ENCODE data around the gene RACGAP1. TPM values are rescaled to one million over a fixed set of nuclear protein-coding genes. Genes with fewer than 3 reads are reported as not detected.

The RACGAP1 gene
- polyA plus RNA-seq, 3 donors: 3.1 to 5.4 (median 3.6) TPM

- Mint-ChIP-seq H3K4me3 (peak overlapping the region; percentile 2 to 21), H3K4me1 (peaks cover 12% of the 10 kb centered on the region), H3K27ac (peak overlapping the region in 1 of 7 donors; percentile 8), H3K27me3 (ENCODE audit: low read depth in 3 of 3) (peaks cover 51 to 60% (median 52%) of the 10 kb centered on the region in 3 donors), H3K9me3 (peaks cover 0 to 5% (median 2%) of the 10 kb centered on the region in 7 donors), H3K36me3 (no peaks in the 10 kb centered on the region)
- WGBS (ENCODE audit: insufficient coverage): 25% methylated on average over 9 of the region's 16 CpGs
- peaks cover 9 to 76% of the 10 kb centered on the region in 2 donors for H3K27me3 ChIP-seq (ENCODE audit: control insufficient read depth in 2 of 2, insufficient read depth in 2 of 2, low read length in 2 of 2)
- no peaks in the 10 kb centered on the region for H3K36me3 ChIP-seq (replicated peaks in 1 of 2; ENCODE audit: control insufficient read depth in 1 of 2, insufficient read depth in 2 of 2, low read length in 2 of 2)
- no peaks in the 10 kb centered on the region for H3K9me3 ChIP-seq (replicated peaks in 1 of 2; ENCODE audit: control insufficient read depth in 1 of 2, insufficient read depth in 1 of 2, low read length in 2 of 2)
- H3K4me3 ChIP-seq (replicated peaks in 1 of 3; ENCODE audit: low read depth in 2 of 3, low read length in 3 of 3): no peak overlapping the region
- no peaks in the 10 kb centered on the region for H3K79me2 ChIP-seq (ENCODE audit: insufficient read depth, low read length)
- H3K4me1 ChIP-seq (ENCODE audit: control insufficient read depth in 1 of 2, insufficient read depth in 2 of 2, low read length in 2 of 2): peaks cover 19 to 26% of the 10 kb centered on the region in 2 donors
- H2AFZ ChIP-seq (ENCODE audit: insufficient read depth, low read depth, low read length, poor library complexity, severe bottlenecking): no peak overlapping the region
- no peak overlapping the region for H3K9ac ChIP-seq (ENCODE audit: insufficient read depth, low read length, poor library complexity, severe bottlenecking)
- TF ChIP-seq CTCF (IDR thresholded peaks at IDR 0.05): no peak
- H3K27ac ChIP-seq (ENCODE audit: low read depth in 1 of 2, low read length in 2 of 2): no peak overlapping the region
- intact Hi-C loops (cut with micrococcal nuclease): loop anchor here (1.0 to 10.0 kb wide), 5 partner anchors 90 to 210 kb away; partner anchors contain the start of gene ASIC1 (in 2 of the 2)
- H3K4me2 ChIP-seq (replicated peaks; ENCODE audit: extremely low read depth, low read length, poor library complexity, severe bottlenecking): no peak overlapping the region
- no peaks in the 10 kb centered on the region for H4K20me1 ChIP-seq (ENCODE audit: insufficient read depth, low read length)
- DNase-seq: no peak
These were observed 58.7 kb downstream of the RACGAP1 start for GRCh38 chr12:49966511-49967041.

GRCh38 chr12:49965836-49966235 is 59.5 kb downstream of the RACGAP1 start:
- Mint-ChIP-seq H3K4me3 (peak overlapping the region in 1 of 2 donors; percentile 30), H3K9me3 (peaks cover 0 to 7% (median 2%) of the 10 kb centered on the region in 7 donors), H3K27me3 (ENCODE audit: low read depth in 3 of 3) (peaks cover 54 to 66% (median 57%) of the 10 kb centered on the region in 3 donors), H3K36me3 (no peaks in the 10 kb centered on the region), H3K27ac (no peak overlapping the region), H3K4me1 (peaks cover 12% of the 10 kb centered on the region)
- no peak overlapping the region for H3K9ac ChIP-seq (ENCODE audit: insufficient read depth, low read length, poor library complexity, severe bottlenecking)
- H3K4me2 ChIP-seq (replicated peaks; ENCODE audit: extremely low read depth, low read length, poor library complexity, severe bottlenecking): no peak overlapping the region
- H3K36me3 ChIP-seq (replicated peaks in 1 of 2; ENCODE audit: control insufficient read depth in 1 of 2, insufficient read depth in 2 of 2, low read length in 2 of 2): no peaks in the 10 kb centered on the region
- no peaks in the 10 kb centered on the region for H3K79me2 ChIP-seq (ENCODE audit: insufficient read depth, low read length)
- peaks cover 19 to 33% of the 10 kb centered on the region in 2 donors for H3K4me1 ChIP-seq (ENCODE audit: control insufficient read depth in 1 of 2, insufficient read depth in 2 of 2, low read length in 2 of 2)
- H4K20me1 ChIP-seq (ENCODE audit: insufficient read depth, low read length): no peaks in the 10 kb centered on the region
- no peak overlapping the region for H2AFZ ChIP-seq (ENCODE audit: insufficient read depth, low read depth, low read length, poor library complexity, severe bottlenecking)
- 68% methylated on average over 5 of the region's 6 CpGs for WGBS (ENCODE audit: insufficient coverage)
- peaks cover 0 to 4% of the 10 kb centered on the region in 2 donors for H3K9me3 ChIP-seq (replicated peaks in 1 of 2; ENCODE audit: control insufficient read depth in 1 of 2, insufficient read depth in 1 of 2, low read length in 2 of 2)
- H3K27ac ChIP-seq (ENCODE audit: low read depth in 1 of 2, low read length in 2 of 2): no peak overlapping the region
- no peak for DNase-seq
- TF ChIP-seq CTCF (IDR thresholded peaks at IDR 0.05): no peak
- peaks cover 10 to 73% of the 10 kb centered on the region in 2 donors for H3K27me3 ChIP-seq (ENCODE audit: control insufficient read depth in 2 of 2, insufficient read depth in 2 of 2, low read length in 2 of 2)
- intact Hi-C loops (cut with micrococcal nuclease): loop anchor here (2.0 to 10.0 kb wide), 4 partner anchors 91 to 211 kb away; partner anchors contain the start of gene ASIC1 (in 2 of the 2)
- no peak overlapping the region for H3K4me3 ChIP-seq (replicated peaks in 1 of 3; ENCODE audit: low read depth in 2 of 3, low read length in 3 of 3)

Measured in CD14-positive monocyte (primary cell).